Fibroblast of lung (primary cell): ENCODE measurements around the gene NHP2.

Source experiments
- CTCF ChIP-seq, 2 donors: IDR thresholded peaks in 1 of 2; conservative IDR thresholded peaks in 1 of 2; 1 replicate in 1 of 2; 2 replicates in 1 of 2; pipeline ENCODE4 v1.5.1; 2011 to 2012; ENCODE audit warnings: low read length in 2 of 2, control low read depth in 1 of 2, inconsistent platforms in 1 of 2, low read depth in 1 of 2, mild to moderate bottlenecking in 1 of 2
- EZH2 ChIP-seq: IDR thresholded peaks from 2 replicates; pipeline ENCODE4 v1.5.1; 2012; ENCODE audit warnings: low read length, control low read depth, mild to moderate bottlenecking; ENCODE audit errors: missing control alignments

- TF ChIP-seq CTCF (conservative IDR thresholded peaks at IDR 0.05 in 1 of 2, IDR thresholded peaks at IDR 0.05 in 1 of 2; ENCODE audit: low read depth in 1 of 2, low read length in 2 of 2) (no peak), EZH2 (no peak)
Measured at GRCh38 chr5:178126556-178126955, 27.1 kb downstream of the NHP2 start.
